Natural killer cell treated with Interleukin-12 subunit alpha and Interleukin-12 subunit beta and Interleukin-15 and Interleukin-18, amount 100 ng/mL, for 72 hours (primary cell): ENCODE data around the gene CHFR. TPM values are rescaled to one million over a fixed set of nuclear protein-coding genes. Genes with fewer than 3 reads are reported as not detected.
"Not testable (repeated sequence)": the region's sequence is repeated elsewhere in the genome, so short reads cannot be mapped to it uniquely, and the experiment has no call there.

ENCODE experiments used
- ATAC-seq, 2 donors: fragments of 150-1000 bp; cut with Tn5 transposase in 1 of 2; sonication (Bioruptor Pico), chemical (Tn5 transposase) in 1 of 2; 2 replicates each; pipeline ENCODE4 v1.10.0; 2021
- DNase-seq: peaks from one replicate; pipeline ENCODE4 v3.0.0; 2022; ENCODE audit warnings: low spot score
- H3K27ac Mint-ChIP-seq, 2 donors: 1 replicate in 1 of 2; 2 replicates in 1 of 2; pipeline ENCODE4 v1.8.0; 2022; ENCODE audit warnings: mixed read lengths in 2 of 2, mild to moderate bottlenecking in 1 of 2, moderate library complexity in 1 of 2
- H3K27me3 Mint-ChIP-seq, 2 donors: 1 replicate in 1 of 2; 2 replicates in 1 of 2; pipeline ENCODE4 v1.8.0; 2022; ENCODE audit warnings: mixed read lengths in 2 of 2
- H3K36me3 Mint-ChIP-seq: one replicate; pipeline ENCODE4 v1.8.0; 2022; ENCODE audit warnings: mixed read lengths
- H3K4me1 Mint-ChIP-seq, 2 donors: 1 replicate in 1 of 2; 2 replicates in 1 of 2; pipeline ENCODE4 v1.8.0; 2022; ENCODE audit warnings: low read depth in 2 of 2, mixed read lengths in 2 of 2, mild to moderate bottlenecking in 1 of 2
- H3K4me3 Mint-ChIP-seq: one replicate; pipeline ENCODE4 v1.8.0; 2022; ENCODE audit warnings: mixed read lengths
- H3K9me3 Mint-ChIP-seq: 2 replicates; pipeline ENCODE4 v1.8.0; 2022; ENCODE audit warnings: mixed read lengths
- total RNA-seq, 2 donors: library from RNA; stranded (reverse); gene quantifications; one replicate each; pipeline ENCODE4 v1.2.3, GENCODE V29; 2022

Gene CHFR
- total RNA-seq, 2 donors from 2014 or later = 121 to 155 TPM

DNA sequence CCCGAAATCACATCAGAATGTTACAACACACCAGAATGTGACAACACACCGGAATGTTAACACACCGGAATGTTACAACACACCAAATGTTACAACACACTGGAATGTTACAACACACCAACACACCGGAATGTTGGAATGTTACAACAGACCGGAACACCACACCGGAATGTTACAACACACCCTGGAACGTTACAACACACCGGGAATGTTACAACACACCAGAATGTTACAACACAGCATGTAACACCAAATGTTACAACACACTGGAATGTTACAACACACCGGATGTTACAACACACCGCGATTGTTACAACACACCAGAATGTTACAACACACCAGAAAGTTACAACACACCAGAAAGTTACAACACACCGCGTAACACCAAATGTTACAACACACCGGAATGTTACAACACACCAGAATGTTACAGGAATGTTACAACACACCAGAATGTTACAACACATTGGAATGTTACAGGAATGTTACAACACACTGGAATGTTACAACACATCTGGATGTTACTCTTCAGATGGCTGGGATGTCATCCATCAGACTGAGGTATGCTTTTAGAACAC lies 21.1 kb downstream of the CHFR start:
- ATAC-seq (peak in 1 of 2 donors; percentile 73), DNase-seq (no peak)
- Mint-ChIP-seq H3K27me3 (no peaks in the 10 kb centered on the region), H3K27ac (peak overlapping the region; percentile 79 to 99), H3K4me1 (peaks cover 8 to 12% of the 10 kb centered on the region in 2 donors), H3K4me3 (peak overlapping the region; percentile 15), H3K36me3 (peaks cover 25% of the 10 kb centered on the region), H3K9me3 (no peaks in the 10 kb centered on the region)

DNA sequence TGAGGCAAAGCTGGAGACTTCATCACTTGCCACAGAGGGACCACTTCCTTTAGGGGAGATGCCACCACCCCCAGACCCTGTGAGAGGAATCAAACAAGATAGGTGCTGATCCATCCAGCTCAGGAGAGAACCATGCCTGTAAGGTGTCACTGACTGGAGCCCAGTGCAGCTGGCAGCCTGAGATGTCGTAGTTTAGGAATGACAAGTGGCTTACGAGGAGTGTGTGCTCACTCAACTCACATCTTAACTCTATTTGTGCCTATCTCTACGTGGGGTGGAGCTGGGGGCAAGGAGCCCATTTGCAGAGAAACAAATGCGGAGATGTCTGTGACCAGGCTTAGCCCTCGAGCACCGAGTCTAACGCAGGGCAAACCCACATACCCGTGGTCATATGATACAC lies 25.8 kb downstream of the CHFR start:
- H3K27ac Mint-ChIP-seq = no peak overlapping the region
- ATAC-seq = no peak
- DNase-seq = no peak
- no peaks in the 10 kb centered on the region for H3K9me3 Mint-ChIP-seq
- peaks cover 9 to 10% of the 10 kb centered on the region in 2 donors for H3K4me1 Mint-ChIP-seq
- H3K4me3 Mint-ChIP-seq = no peak overlapping the region
- H3K36me3 Mint-ChIP-seq = peaks cover 11% of the 10 kb centered on the region
- H3K27me3 Mint-ChIP-seq = no peaks in the 10 kb centered on the region

DNA sequence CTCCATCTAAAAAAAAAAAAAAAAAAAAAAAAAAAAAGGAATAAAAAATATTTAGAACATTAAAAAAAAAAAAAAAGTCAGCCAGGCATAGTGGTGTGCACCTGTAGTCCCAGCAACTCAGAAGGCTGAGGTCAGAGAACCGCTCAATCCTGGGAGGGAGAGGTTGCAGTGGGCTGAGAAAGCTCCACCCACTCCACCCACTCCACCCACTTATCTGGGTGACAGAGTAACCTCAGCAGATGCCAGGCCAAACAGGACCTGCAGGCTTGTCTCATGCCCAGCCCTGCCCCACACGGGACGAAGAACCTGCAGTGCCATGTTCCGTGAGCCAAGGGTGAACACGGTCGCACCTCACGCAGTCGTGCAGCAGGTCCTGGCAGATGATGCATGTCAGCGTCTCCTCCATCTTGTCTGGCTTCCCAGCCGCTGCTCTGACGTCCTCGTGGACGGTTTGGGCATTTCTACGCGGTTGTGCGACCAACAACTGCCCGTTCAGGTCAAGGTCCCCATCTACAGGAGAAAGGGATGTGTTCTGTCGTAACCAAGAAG lies 28.6 kb downstream of the CHFR start:
- no peak overlapping the region for H3K4me3 Mint-ChIP-seq
- peaks cover 16% of the 10 kb centered on the region for H3K36me3 Mint-ChIP-seq
- no peaks in the 10 kb centered on the region for H3K27me3 Mint-ChIP-seq
- H3K4me1 Mint-ChIP-seq = peaks cover 2 to 6% of the 10 kb centered on the region in 2 donors
- no peak overlapping the region for H3K27ac Mint-ChIP-seq
- ATAC-seq (no peak), DNase-seq (no peak)
- H3K9me3 Mint-ChIP-seq = no peaks in the 10 kb centered on the region

DNA sequence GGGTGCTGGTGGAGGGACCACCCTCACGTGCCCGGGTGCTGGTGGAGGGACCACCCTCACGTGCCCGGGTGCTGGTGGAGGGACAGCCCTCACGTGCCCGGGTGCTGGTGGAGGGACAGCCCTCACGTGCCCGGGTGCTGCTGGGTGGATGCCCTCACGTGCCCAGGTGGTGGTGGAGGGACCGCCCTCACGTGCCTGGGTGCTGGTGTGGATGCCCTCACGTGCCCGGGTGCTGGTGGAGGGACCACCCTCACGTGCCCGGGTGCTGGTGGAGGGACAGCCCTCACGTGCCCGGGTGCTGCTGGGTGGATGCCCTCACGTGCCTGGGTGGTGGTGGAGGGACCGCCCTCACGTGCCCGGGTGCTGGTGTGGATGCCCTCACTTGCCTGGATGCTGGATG lies 30.4 kb downstream of the CHFR start:
- not testable (repeated sequence) for H3K27ac Mint-ChIP-seq, H3K4me1 Mint-ChIP-seq, H3K27me3 Mint-ChIP-seq, H3K4me3 Mint-ChIP-seq, H3K9me3 Mint-ChIP-seq, DNase-seq, ATAC-seq
- H3K36me3 Mint-ChIP-seq = peaks cover 16% of the 10 kb centered on the region

DNA sequence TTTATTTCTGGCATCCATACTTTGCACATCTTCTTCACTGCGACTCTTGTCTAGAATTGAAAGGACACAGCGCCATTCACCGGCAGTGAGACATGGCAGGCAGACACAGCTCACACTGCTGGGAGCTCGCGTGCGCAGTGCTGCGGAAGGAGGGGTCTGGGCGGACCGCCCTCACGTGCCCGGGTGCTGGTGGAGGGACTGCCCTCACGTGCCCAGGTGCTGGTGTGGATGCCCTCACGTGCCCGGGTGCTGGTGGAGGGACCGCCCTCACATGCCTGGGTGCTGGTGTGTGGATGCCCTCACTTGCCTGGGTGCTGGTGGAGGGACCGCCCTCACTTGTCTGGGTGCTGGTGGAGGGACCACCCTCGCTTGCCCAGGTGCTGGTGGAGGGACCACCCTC lies 30.8 kb downstream of the CHFR start:
- no peak for DNase-seq
- Mint-ChIP-seq H3K36me3 (peaks cover 16% of the 10 kb centered on the region), H3K27me3 (no peaks in the 10 kb centered on the region), H3K27ac (no peak overlapping the region), H3K4me1 (peaks cover 2 to 6% of the 10 kb centered on the region in 2 donors), H3K9me3 (no peaks in the 10 kb centered on the region), H3K4me3 (no peak overlapping the region)
- no peak for ATAC-seq

DNA sequence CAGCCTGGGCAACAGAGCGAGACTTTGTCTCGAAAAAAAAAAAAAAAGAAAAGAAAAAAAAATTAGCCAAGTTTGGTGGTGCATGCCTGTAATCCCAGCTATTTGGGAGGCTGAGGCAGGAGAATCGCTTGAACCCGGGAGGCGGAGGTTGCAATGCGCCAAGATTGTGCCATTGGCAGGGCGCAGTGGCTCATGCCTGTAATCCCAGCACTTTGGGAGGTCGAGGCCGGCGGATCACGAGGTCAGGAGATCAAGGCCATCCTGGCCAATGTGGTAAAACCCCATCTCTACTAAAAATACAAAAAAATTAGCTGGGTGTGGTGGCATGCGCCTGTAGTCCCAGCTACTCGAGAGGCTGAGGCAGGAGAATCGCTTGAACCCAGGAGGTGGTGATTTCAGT lies 32.2 kb downstream of the CHFR start:
- H3K4me3 Mint-ChIP-seq, ATAC-seq, H3K4me1 Mint-ChIP-seq, H3K27ac Mint-ChIP-seq, H3K9me3 Mint-ChIP-seq, H3K27me3 Mint-ChIP-seq, DNase-seq: not testable (repeated sequence)
- peaks cover 18% of the 10 kb centered on the region for H3K36me3 Mint-ChIP-seq

DNA sequence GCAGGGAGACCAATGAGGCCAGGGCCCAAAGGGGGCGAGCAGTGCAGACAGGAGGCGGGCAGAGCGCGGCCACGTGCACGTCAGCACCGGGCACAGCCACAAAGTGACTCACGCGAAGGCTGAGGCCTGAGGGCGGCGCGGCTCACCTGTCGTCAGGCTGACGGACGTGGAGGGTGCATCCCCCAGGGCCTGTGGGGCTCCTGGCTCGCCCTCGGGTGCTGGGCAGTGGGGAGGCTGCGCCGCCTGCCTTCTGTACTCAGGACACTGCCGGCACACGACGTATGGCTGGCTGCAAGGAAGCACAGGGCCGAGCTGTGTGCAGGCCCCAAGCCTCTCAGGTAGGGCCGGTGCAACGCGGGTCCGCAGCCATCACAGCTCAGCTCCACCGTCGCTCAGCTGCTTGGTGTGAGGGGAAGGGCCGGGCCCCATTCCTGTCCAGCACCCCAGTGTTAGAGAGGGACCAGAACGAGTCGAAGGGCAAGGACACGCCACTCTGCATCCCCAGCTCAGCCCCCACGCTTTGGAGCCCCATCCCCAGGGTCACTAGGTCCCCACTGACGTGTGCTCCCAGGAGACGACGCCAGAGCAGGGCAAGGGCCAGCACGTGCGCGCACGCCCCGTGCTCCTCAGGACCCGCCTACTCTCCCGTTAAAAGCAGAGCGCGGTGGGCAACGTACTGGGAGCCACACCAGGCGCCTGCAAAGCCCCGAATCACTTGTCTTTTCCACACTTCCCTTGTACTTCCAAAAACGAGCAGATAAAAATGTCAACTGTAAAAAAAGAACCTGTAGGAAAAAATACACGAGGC lies 33.9 kb downstream of the CHFR start:
- no peaks in the 10 kb centered on the region for H3K9me3 Mint-ChIP-seq
- H3K36me3 Mint-ChIP-seq = peaks cover 16% of the 10 kb centered on the region
- no peak overlapping the region for H3K4me3 Mint-ChIP-seq
- no peaks in the 10 kb centered on the region for H3K4me1 Mint-ChIP-seq
- DNase-seq (no peak), ATAC-seq (no peak)
- no peak overlapping the region for H3K27ac Mint-ChIP-seq
- no peaks in the 10 kb centered on the region for H3K27me3 Mint-ChIP-seq

DNA sequence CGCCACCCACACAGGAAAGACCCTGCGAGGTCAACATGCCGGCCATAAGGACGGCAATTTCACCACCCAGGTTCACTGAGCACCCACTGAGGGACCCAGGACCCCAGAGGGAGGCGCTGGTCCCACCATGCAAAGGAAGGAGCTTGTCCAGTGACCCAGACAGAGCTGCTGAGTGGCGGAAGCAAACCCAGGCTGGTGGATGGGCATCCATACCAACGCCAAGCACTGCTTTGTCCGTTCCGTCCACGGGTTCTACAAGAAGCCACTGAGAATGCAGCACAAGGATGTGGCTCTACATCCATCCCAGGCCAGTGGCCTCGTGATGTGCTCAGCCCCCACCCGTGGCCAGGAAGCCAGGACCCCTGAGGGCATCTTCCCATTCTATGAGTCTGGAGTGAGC lies 34.9 kb downstream of the CHFR start:
- H3K27ac Mint-ChIP-seq = no peak overlapping the region

DNA sequence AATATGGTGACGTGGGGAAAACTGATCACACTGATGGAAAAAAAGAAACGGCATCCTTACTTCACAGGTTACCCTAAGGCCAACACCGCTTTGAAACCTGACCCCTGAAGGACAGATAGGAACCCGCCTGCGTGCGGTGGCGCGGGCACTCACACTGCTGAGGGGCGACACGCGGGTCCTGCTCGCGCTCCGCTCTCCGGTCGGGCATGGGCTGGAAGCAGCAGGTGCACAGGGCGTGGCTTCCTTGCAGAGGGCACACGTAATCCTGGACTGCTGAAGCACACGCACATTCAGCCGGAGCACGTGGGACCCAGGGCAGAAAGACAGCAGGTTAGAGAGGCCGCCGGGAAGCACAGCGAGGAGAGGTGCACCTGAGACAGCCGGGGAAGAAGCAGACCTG lies 35.9 kb downstream of the CHFR start:
- ATAC-seq (no peak), DNase-seq (no peak)
- no peaks in the 10 kb centered on the region for H3K9me3 Mint-ChIP-seq
- no peak overlapping the region for H3K27ac Mint-ChIP-seq
- H3K36me3 Mint-ChIP-seq = peaks cover 15% of the 10 kb centered on the region
- no peaks in the 10 kb centered on the region for H3K4me1 Mint-ChIP-seq
- no peak overlapping the region for H3K4me3 Mint-ChIP-seq
- H3K27me3 Mint-ChIP-seq = no peaks in the 10 kb centered on the region

More for the DNA sequence above, 34.9 kb downstream of the CHFR start:
- H3K4me1 Mint-ChIP-seq = no peaks in the 10 kb centered on the region
- no peak overlapping the region for H3K4me3 Mint-ChIP-seq
- ATAC-seq (no peak), DNase-seq (no peak)
- no peaks in the 10 kb centered on the region for H3K27me3 Mint-ChIP-seq
- peaks cover 16% of the 10 kb centered on the region for H3K36me3 Mint-ChIP-seq
- H3K9me3 Mint-ChIP-seq = no peaks in the 10 kb centered on the region

DNA sequence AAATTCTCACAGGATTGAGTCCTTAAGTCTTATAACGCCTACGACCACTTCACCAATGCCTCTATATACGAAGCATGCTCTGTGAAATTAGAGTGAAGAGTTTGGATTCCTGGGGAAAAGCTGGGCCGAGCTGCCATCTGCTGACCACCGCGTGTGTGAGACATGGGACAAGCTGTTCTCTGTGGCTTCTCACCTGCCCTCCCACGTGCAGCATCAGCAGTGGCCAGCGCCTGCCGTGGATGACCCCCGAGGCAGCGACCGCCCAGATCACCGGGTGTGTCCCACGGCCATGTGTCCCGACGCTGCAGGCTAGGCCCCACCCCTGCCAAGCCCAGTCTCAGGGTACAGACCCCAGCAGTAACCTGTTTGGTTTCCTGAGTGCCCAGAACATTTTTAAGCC lies 37.1 kb downstream of the CHFR start:
- no peaks in the 10 kb centered on the region for H3K27me3 Mint-ChIP-seq
- no peaks in the 10 kb centered on the region for H3K9me3 Mint-ChIP-seq
- no peak for DNase-seq
- no peak for ATAC-seq
- no peak overlapping the region for H3K27ac Mint-ChIP-seq
- H3K4me3 Mint-ChIP-seq = no peak overlapping the region
- H3K36me3 Mint-ChIP-seq = peaks cover 13% of the 10 kb centered on the region
- H3K4me1 Mint-ChIP-seq = no peaks in the 10 kb centered on the region

DNA sequence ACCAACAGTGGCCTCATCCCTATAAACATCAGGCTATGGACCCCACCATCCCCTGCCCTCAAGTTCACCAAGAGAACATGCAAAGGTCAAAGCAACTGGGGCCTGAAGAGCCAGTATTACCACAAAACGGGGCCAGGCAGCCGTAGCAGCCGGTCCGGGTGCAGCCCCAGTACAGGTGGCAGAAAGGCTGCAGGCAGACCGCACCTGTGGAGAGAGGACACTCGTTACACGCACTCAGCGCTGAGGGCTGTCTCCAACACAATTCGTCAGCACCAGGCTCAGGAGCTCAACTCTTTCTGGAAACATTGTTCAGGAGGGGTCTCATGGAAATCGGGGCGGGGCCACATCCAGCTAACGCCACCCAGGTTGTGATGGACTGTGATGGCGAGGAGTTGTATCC lies 38.9 kb downstream of the CHFR start:
- Mint-ChIP-seq H3K27ac (no peak overlapping the region), H3K4me1 (no peaks in the 10 kb centered on the region), H3K9me3 (no peaks in the 10 kb centered on the region), H3K27me3 (no peaks in the 10 kb centered on the region), H3K4me3 (no peak overlapping the region), H3K36me3 (peaks cover 13% of the 10 kb centered on the region)
- no peak for ATAC-seq
- no peak for DNase-seq

DNA sequence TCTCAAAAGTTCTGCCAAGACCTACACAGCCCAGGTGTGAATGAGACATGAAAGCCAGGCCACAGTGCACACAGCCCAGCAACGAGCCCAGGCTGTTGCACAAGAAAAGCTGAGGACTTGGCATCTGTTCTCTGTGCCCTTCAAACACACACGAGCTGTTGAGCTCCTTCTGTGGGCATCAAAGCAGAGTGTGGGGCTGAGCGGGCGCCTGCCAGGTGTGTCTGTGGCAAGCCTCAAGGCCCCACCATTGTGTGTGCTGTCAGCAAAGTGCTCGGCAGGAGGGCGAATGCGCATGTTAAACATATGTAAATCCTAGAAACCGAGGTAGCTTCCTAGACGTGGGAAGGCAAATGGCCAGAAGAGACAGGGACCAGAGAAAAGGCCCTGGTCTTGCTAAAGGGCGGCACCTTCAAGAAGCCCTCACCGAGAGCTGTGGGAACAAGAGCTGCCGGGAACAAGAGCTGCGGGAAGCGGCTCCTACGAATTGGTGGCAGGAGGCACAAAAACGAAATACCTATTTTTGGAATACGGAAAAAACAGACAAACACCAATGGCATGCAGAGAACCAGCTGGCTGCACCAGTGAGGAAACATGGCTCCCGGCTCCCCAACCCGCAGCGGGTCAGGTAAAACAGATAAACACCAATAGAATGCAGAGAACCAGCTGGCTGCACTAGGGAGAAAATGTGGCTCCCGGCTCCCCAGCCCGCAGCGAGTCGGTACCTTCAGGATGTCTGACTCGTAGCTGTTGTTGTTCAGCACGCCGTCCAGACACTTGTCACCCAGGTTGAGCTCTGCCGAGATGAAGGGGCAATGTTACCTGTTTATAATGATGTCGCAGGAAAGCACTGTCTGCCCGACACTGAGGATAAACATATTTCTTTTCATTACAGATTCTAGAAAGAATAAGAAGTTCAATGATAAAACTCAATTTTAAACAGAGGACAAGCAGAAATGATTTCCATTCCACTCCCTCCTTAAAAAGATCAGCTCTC lies 39.7 kb downstream of the CHFR start:
- peaks cover 16% of the 10 kb centered on the region for H3K36me3 Mint-ChIP-seq
- no peak overlapping the region for H3K4me3 Mint-ChIP-seq
- no peaks in the 10 kb centered on the region for H3K9me3 Mint-ChIP-seq
- H3K4me1 Mint-ChIP-seq = peaks cover 0 to under 1% of the 10 kb centered on the region in 2 donors
- H3K27me3 Mint-ChIP-seq = no peaks in the 10 kb centered on the region
- DNase-seq = no peak
- no peak overlapping the region for H3K27ac Mint-ChIP-seq
- no peak for ATAC-seq

DNA sequence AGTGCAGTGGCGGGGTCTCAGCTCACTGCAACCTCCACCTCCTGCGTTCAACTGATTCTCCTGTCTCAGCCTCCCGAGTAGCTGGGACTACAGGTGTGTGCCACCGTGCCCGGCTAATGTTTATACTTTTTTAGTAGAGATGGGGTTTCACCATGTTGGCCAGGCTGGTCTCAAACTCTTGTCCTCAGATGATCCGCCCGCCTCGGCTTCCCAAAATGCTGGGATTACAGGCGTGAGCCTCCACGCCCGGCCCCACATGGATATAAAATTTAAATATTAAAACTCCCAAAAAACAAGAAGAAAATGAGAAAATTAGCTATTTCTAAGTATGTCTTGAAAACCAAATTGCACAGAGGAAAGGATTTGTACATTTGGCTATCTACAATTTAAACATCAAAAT lies 42.7 kb downstream of the CHFR start:
- not testable (repeated sequence) for DNase-seq, H3K9me3 Mint-ChIP-seq, H3K4me3 Mint-ChIP-seq, ATAC-seq, H3K27ac Mint-ChIP-seq, H3K27me3 Mint-ChIP-seq, H3K4me1 Mint-ChIP-seq
- peaks cover 18% of the 10 kb centered on the region for H3K36me3 Mint-ChIP-seq
